Dedifferentiated amniotic fluid mesenchymal stem cell (primary cell): ENCODE measurements around the gene C1orf198.

Source experiments
- DNase-seq: peaks from one replicate; pipeline ENCODE4 v3.0.0-alpha.2; 2016; ENCODE audit errors: extremely low spot score

The C1orf198 gene

GRCh38 chr1:230809256-230809990 lies 58.9 kb downstream of the C1orf198 start:
- no peak for DNase-seq

GRCh38 chr1:230808281-230808872 lies 59.9 kb downstream of the C1orf198 start:
- DNase-seq: peak; percentile 85

DNA sequence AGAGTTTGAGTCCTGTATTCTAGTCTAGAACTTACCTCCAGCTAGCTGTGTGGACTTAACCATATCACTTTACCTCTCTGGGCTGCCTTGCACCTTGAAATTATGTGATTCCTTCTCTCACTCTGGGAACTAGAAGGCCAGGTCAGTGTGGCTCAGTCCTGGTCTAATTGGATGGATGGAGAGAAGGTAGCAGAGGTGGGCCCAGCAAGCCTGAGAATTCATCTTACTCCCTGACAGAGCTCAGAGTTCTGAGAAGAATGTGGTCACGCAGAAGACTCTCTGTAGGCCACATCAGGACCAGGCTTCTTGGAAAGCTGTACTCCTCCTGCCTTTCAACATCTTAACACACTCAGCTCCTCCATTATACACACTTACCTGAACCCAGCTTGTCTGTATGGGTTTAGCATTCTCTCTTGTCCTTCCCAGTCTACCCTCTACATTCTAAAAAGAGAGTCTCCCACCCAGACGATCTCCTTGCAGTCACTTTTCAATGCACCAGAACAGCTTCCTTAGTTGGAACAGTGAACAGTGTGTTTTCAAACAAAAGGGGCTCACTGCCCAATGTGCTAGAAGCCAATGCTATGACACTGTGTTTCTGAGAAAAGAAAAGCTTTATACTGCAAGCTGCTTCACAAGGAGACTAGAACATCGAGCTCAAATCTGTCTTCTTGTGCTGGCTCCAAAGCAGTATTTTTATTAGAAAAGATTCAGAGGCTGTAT lies 60.6 kb downstream of the C1orf198 start:
- DNase-seq: no peak

DNA sequence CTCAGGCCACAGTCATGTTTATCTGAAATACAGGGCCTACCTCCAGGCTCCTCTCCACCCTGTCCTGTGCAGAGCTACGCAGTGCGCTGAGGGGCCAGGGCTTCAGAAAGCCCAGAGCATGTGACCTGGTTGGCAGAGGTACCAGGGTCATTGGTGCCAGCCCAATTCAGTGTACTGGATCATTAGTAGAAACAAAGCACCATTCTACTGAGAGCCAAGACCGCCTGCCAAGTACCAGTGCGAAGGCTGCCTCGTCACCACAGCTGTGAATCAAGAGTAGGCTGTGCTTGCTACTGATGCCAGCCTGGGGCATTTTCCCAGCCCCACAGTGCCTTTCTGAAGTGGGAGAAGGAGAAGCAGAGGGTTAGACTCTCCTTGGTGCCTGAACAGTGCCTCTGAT lies 61.3 kb downstream of the C1orf198 start:
- no peak for DNase-seq

- no peak for DNase-seq
These were observed 61.8 kb downstream of the C1orf198 start for GRCh38 chr1:230806552-230806951.

DNA sequence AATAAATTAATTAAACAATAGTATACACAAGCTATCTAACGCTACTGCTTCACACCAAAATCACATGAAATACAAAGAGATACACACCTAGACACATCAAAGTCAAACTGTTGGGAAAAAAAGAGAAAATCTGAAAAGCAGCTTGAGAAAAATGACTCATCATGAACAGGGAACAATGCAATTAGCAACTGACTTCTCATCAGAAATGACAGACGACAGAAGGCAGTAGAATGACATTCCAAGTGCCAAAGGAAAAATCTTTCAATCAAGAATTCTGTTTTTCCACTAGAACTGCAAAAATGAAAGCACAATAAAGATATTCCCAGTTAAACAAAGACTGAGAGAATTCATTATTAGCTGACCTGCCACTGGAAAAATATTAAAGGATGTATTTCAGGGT lies 63.9 kb downstream of the C1orf198 start:
- no peak for DNase-seq

- DNase-seq: no peak
These were observed 67.2 kb downstream of the C1orf198 start for GRCh38 chr1:230800891-230801840.

DNA sequence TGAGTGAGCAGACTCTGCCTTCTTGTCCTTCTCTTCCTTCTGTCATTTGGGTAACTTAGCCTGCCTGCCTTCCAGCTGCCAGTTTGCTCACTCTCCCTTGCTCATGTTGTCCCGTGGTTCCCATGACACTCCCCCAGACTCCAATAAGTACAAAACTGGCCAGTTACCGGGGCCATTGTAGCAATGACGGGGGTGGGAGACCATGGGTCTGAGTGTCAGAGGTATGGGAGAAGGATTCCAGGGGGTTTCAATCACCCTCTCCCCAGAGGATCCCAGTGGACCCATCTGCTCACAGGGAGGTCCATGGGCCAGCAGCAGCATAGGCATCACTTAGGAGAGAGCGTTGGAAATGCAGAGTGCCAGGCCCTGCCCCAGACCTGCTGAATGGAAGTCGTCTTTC lies 69.8 kb downstream of the C1orf198 start:
- no peak for DNase-seq

- DNase-seq: peak; percentile 80
These were observed 70.4 kb downstream of the C1orf198 start for GRCh38 chr1:230797942-230798365.

DNA sequence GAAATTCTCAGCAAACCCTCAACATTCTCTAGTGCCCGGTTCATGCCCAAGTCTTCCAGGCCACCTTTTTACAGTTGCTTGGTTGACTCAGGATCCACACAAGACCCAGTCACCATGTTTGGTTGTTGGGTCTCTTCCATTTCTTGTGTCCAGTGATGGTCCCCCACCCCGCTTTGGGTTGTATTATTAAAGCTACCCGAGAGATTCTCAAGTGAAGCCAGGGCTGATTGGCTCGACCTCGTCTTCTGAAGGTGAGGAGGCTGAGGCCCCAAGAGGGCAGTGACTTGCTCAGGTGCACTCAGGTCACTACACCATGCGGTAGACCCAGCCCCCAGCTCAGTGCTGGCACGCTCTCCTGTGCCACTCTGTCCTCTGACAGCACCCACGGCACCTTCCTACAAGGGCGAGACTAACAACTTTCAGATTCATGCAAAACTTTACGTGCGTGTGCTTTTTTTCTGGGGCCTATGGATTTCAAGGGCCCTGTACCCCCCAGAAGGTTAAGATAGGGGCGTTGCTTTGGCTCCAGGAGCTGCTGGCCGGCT lies 70.9 kb downstream of the C1orf198 start:
- DNase-seq: no peak

DNA sequence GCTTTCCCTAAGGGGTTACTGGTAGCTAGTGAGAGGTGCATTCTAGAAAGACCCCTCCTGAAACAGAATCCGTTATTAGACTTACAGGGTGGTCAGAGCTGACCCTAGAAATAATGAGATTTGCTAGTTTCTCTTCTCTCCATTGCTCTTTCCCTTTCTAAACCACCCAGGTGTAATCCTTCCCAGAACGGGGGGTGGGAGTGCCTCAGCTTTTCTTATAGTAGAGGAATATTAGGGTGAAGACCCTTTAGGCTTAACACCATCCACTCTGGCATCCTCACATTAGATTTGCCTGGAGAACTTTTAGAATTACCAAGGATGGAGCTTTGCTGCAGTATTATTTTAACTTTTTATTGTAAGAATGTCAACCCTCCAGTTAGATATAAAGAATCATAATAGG lies 71.7 kb downstream of the C1orf198 start:
- DNase-seq: no peak

DNA sequence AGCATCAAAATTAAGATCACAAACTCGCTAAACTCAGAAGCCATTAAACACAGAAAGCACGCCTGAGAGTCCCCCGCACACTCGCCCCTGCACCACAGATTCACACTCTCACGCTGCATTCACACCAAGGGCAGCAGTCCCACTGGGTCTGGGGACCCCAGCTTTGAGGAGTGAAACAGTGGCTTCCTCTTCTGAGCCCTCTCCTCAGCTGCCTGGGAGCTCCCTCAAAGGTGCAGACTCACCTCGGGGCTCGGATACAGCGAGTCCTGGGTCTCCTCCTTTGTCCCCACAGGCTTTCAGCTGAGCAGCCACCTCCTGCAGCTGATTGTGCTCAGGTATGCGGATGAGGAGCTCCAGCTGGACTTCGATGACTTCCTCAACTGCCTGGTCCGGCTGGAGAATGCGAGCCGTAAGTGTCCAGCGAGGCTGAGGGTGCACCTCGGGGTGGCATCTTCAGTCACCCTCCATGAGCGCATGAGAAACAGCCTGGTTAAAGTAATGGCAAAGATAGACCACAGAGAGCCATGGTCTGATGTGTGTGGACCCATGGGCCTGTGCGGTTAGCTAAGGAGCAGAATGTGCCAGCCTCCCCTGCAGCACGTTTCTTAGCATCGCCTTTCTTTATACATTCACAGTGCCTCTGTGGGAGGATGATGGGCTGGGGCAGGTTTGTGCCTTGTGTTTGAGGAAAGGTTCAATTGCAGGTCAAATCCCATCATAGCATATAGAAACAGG lies 73.3 kb downstream of the C1orf198 start:
- no peak for DNase-seq

- peak; percentile 20 for DNase-seq
These were observed 73.9 kb downstream of the C1orf198 start for GRCh38 chr1:230794431-230794830.

DNA sequence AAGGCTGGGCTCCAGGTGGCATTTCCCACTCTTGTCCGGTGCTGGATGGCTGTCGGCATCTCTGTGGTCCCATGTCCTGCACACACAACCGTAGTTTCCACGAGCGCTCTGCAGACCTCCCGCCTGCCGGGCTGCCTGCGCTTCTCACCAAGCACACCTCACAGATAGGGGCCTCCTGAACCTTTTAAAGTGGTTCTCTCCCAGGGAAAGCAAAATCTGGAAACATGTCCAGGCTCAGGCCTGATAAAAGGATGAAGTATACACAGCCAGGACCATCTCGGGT lies 74.9 kb downstream of the C1orf198 start:
- DNase-seq: no peak

DNA sequence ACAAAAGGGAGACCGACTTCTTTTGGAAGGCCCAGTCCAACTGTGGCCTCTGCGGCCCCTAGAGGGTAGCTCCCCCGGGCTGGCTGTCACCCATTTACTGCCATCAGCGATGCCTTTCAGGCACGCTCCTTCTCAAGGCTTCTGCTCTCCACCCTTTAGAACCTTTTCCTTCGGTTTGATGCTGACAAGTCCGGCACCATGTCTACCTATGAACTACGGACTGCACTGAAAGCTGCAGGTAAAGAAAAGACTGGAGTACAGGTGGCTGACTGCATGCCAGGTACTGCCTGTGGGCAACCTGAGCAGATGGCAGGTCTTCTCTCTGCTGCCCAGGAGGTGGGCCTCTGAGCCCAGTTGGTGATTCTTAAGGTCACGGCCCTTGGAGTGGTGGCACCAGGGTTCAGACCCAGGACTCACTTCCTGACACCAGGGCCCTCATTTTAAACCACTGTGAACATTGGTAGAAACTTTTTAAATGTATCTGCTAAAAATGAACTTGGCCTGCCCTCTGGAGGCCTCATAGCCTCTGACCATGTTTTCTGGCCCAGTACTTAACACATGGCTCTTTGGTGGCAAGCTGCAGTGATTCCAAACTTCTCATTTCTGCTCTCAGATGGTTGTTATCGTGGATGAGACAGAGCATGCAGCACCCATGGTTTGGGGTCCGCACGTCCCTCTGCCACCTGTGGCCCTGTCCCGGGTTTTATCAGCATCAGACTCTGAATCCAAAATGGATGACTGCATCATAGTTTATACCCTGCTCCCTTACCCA lies 75.4 kb downstream of the C1orf198 start:
- DNase-seq: no peak

GRCh38 chr1:230791986-230792564 lies 76.2 kb downstream of the C1orf198 start:
- no peak for DNase-seq

DNA sequence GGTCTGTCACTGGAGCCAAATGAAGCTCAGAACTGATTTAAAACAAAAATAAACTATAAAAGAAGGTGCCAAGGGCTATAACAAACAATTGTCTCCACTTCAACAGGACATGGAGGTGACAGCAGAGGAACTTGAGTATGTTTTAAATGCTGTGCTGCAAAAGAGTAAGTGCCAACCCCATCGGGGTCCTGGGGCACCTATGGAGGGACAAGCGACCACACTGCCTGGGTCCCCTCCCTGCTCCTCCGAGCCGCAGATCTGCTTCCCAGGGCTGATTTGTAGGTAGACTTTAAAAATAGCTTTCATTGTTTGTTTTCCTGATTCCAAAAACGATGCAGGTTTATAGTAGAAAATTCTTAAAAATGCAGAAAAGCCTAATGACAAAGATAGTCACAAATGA lies 78.3 kb downstream of the C1orf198 start:
- DNase-seq: no peak

- no peak for DNase-seq
These were observed 79.6 kb downstream of the C1orf198 start for GRCh38 chr1:230788561-230789275.

DNA sequence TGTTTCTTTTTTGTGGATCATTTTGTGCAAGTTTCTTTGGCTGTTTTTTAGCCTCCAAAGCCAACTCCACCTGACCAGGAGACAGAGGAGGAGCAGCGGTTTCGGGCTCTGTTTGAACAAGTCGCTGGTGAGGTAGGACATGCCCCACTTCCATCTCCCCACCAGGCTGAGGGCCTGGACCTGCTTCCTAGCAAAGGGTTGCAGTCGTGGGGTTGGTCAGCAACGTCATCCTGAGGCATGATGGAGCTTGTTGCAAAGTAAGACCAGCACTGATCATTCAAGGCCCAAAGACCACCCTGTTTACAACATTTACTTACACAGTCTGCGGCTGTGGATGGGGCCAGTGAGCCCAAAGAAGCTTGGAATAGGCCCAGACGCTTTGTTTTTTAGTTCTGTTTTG lies 80.8 kb downstream of the C1orf198 start:
- no peak for DNase-seq
